Esophagus muscularis mucosa (tissue), 3 donors: ENCODE results near the gene DNAI1.

ENCODE experiments used
- CTCF ChIP-seq, 3 experiments: fragments of 200-600 bp in 2 of 3; fragments of 450-650 bp in 1 of 3; sonication (generic) in 2 of 3; IDR thresholded peaks; one replicate each; pipeline ENCODE4 v1.5.1; 2017 to 2019; ENCODE audit warnings: antibody characterized with exemption in 3 of 3, mild to moderate bottlenecking in 2 of 3, moderate library complexity in 1 of 3
- POLR2A ChIP-seq: fragments of 450-650 bp; IDR thresholded peaks from one replicate; pipeline ENCODE4 v1.6.1; 2017; ENCODE audit warnings: antibody characterized with exemption, moderate library complexity, mild to moderate bottlenecking, low read depth

- TF ChIP-seq CTCF (IDR thresholded peaks at IDR 0.05): peak in 1 of 3 experiments; percentile 4
- TF ChIP-seq POLR2A: no peak
Observed at GRCh38 chr9:34454571-34455065, 4.0 kb upstream of the DNAI1 start.
